ENCODE results near the gene APCDD1L.
"Not testable (repeated sequence)": the region's sequence is repeated elsewhere in the genome, so short reads cannot be mapped to it uniquely, and the experiment has no call there.

Gene APCDD1L

DNA sequence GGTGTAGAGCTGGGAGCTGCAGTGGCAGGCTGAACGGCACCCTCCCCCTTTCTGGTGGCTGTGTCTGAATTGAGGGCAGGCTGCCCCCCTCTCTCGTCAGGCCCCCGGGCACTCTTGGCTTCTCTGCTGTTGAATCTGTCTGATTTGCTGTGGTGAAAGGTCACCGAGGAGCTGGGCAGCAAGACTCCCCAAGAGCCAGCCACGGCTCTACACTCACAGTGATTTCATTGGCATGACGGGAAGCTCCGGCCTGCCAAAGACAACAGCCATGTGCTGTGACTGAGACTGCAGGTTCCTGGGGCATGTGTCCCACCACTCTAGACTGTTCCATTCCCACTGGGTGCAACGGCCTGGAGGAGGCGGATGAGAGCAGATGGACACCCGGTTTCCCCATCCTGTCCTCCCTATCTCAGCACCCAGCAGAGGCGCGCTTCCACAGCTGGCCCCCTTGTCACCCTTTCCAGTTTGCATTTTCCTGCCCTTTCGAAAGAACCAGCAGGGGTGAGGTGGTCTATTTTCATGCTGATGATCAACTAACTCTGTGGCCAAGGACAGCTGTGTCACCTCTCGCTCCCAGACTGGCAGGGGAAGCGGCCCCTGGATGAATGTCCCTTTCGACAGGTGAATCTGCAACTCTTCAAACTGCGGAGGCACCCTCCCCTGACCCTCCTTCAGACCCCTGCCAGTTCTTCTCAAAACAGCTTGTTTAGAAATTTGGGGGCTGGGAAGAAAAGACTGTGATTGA, 2.2 kb downstream of the APCDD1L start:
- no peak for DNase-seq

DNA sequence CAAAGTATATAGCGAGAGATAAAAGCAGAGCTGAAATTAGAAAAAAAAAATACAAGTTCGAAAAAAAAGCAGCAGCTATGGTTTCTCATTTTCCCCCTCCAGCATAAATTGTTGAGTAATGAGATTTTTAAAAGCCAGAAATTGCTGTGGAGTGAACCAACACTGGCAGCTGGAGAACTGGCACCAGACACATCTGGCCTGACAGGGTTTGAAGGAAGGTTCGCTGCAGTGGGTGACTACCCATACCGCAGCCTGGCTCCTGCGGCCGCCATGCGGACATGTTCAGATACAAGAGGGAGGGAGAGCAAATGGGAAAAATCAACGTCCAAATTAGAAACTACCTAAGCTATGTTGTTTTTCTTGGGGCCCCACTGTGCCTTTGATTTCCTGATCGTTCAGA, 3.3 kb downstream of the APCDD1L start:
- no peak for DNase-seq

DNA sequence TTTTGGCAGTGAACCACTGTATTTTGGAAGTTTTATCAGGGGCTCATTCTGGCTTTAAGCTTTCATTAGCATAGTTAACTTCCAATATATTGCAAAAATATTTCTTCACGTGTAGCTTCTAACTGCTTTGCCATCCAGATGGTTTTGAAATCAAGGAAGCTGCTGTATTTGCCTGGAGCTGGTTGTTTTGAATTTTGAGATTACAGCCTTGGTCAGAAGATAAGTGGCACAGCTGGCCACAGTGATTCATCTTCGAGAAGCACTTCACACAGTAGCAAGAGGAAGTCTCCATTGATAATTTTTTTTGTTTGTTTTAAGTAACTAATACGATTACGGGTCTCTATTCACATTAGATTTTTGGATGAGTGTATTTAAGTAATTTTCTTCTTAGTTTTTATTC, 3.8 kb downstream of the APCDD1L start:
- no peak for DNase-seq

DNA sequence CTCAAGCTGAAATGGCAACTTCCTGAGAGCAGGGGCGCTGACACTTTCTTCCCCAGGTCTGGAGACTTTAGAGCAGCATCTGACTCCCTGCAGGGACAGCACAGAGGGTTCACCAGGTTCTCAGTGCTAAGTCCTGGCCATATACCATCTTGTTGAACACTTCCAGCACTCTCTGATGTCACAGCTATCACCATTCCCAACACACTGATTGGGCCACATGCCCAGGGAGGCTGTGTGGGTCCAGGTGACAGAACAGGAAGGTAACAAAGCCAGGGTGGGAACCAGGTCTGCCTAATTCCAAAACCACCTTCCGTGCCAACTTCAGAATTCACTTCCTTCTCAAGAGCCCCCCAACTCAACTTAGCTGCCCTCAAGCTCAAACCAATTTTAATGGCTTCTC, 4.3 kb downstream of the APCDD1L start:
- DNase-seq, result no peak

DNA sequence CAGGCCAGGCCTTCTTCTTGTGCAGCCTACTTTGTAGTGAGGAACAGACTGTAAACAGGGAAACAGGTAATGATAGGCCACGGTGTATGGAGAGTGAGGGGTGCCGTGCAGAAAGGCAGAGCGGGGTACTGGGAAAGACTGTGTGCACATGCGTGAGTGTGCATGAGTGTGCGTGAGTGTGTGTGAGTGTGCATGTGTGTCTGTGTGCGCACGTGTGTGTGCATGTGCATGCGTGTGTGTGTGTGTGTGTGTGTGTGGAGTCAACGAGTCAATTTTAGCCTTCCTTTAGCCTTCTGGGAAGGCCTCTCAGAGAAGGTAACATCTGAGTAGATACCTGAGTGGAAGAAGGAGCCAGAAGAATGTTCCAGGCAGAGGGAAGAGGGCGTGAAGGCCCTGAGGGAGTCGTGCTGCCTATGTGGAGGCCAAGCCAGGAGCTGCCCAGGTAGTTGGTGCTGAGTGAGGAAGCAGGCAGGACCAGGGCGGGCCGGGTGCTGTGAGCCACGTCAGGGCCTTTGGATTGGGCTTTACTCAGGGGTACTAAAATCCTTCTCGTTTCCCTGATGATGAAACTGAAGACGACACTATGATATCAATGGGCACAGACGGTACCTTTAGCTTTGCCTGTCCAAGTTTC, 6.3 kb downstream of the APCDD1L start:
- no peak for DNase-seq

DNA sequence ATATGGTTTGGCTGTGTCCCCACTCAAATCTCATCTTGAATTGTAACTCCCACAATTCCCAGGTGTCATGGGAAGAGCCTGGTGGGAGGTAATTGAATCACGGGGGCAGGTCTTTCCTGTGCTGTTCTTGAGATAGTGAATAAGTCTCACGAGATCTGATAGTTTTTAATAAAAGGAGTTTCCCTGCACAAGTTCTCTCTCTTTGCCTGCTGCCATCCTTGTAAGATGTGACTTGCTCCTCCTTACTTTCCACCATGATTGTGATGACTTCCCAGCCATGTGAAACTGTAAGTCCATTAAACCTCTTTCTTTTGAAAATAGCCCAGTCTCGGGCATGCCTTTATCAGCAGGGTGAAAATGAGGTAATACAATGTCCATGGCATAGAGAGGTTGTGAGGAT, 8.2 kb downstream of the APCDD1L start:
- DNase-seq, result not testable (repeated sequence)

DNA sequence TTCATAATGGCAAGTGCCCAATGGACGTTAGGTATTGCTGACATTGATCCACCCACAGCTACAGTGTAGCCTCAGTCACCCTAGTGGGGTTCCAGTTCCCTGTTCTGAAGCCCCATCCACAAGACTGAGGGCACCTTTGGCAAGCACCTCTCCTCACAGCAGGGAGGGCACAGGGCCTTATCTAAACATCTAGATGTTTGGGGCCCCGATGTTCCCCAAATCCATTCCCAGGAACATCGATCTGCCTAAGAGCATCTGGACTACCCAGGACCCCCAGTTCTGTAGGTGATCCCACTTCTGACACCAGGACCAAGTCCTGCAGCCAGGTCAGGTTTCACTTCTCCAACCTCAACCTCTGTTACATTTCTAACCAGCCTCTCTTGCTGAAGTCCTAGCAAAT, 10.6 kb downstream of the APCDD1L start:
- no peak for DNase-seq

DNA sequence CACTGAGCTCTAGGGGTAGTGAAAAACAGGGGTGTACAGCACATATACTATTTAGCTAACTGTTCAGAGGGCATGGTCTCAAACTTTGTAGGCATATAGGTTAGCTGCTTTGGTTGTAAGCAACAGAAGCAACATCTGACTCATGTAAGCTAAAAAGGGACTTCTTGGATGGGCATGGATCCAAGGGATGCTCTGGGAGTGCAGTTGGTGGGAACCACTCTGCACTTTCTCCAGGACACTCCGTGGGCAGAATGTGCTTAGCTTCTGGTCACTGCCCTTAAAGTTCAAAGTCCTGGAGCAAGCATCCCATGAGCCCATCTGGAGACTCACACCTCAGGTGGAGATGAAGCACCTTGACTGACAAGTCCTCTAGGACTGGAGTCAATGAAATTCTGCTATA, 11.5 kb downstream of the APCDD1L start:
- DNase-seq, result no peak

DNA sequence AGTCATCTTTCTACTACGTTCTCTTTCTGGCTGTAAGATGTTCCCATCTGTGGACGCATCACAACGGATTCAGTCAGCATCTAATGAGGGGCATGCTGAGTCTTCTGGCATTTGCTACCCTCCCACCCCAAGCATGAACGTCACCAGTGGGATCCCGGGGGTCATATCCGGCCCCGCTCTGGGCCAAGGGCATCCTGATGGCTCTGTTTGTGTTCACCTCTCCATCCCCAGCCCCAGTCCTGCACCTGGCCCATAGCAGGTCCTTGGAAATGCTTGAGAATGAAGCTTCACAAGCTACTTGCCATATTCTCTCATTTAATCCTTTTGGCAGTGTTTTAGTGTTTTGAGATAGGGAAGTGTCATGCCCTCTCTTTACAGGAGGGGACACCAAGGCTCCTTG, 14.9 kb downstream of the APCDD1L start:
- no peak for DNase-seq

DNA sequence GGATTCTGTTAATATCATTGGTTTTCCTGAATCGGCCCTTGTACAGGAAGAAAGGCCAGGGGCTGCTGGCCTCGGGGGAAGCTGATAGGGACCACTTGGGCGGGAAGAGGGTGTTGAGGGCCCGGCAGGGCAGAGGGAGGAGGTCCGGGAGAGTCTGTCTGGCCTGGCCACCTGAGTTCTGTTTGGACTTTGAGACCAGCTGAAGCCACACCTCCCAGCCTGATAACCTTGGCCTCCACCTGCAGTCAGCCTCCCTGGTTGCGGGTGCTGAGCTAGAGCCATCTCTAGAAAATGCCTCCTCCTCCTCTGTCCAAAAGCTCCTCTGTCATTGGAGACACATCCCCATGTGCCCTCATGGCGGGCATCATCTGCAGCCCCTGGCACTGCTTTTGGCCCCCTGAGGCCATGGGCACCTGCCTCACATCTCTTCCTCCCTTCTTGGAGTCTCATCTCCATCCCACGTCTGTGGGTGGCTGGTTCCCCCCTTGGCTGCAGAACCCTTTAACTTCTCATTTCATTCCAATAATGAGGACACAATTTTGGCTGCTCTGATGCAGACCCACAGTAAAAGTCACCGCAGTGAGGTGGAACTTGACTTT, 16.6 kb downstream of the APCDD1L start:
- DNase-seq, result no peak

DNA sequence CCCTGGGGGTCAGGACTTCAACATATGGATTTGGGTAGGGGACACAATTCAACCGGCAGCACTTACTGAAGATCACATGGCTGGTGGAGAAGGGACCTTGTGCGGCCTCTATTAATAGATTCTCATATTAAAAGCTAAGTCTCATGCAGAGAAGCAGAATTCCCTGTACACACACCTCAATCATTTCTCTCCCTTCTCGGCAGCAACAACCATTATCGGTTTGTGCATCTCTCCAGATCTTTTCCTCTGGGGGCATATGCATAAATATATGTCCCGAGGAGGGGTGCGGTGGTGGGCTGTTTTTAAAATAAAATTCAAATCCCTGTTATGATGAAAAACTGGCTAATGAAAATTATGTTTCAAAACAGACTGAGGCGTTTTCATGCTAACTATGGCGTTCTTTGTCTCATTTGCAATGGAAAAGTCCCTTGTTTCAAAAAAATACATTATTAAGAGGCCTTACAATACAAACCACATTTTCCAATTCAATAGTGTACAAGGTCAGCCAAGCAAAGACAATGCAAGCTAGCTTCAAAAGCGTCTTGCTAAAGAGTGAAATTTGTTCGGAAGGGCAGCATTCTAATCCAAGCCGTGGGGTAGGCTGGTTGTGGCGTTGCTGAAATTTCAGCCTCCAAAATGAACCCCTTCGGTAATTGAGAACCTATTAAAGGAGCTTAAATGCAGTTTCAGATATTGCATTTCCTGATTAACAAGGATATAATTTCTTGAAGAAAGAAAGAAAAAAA, 17.3 kb downstream of the APCDD1L start:
- DNase-seq, result no peak

DNA sequence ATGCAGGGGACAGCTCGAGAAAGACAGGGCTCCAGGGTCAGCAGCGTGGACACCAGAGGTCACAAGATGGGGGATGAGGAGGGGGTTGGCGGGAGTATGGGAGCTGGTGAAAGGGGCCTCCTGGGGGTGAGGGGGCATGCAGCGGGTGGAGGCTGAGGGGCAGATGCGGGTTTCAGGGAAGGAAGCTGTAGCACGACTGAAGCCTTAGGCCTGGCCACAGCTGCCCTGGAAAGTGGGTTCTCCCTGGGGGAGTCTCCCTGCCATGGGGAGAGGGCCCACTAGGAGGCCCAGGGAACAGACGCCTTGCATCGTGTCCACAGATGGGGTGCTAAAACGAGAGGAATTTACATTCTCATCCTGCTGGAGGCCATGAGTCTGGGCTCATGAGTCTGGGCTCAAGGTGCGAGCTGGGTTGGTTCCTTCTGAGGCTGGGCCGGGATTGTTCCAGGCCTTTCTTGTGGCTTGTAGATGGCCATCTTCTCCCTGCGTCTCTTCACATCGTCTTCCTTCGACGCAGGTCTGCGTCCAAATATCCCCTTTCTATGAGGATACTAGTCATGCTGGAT, 18.0 kb downstream of the APCDD1L start:
- no peak for DNase-seq

DNA sequence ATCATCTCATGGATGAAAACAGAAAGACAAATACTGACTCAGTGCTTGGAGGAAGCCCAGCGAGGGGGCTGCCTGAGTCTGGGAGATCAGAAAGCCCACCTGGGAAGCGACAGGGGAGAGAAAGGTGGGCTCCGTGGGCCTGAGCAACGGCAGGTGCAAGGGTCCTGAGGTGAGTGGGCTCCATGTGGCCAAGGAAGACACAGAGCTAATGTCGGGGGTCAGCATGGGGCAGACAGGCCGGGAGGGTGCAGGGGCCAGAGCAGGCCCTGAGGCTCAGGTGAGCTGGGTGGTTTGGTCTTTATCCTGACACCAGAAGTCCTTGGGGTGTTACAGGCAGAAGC, 18.8 kb downstream of the APCDD1L start:
- no peak for DNase-seq

DNA sequence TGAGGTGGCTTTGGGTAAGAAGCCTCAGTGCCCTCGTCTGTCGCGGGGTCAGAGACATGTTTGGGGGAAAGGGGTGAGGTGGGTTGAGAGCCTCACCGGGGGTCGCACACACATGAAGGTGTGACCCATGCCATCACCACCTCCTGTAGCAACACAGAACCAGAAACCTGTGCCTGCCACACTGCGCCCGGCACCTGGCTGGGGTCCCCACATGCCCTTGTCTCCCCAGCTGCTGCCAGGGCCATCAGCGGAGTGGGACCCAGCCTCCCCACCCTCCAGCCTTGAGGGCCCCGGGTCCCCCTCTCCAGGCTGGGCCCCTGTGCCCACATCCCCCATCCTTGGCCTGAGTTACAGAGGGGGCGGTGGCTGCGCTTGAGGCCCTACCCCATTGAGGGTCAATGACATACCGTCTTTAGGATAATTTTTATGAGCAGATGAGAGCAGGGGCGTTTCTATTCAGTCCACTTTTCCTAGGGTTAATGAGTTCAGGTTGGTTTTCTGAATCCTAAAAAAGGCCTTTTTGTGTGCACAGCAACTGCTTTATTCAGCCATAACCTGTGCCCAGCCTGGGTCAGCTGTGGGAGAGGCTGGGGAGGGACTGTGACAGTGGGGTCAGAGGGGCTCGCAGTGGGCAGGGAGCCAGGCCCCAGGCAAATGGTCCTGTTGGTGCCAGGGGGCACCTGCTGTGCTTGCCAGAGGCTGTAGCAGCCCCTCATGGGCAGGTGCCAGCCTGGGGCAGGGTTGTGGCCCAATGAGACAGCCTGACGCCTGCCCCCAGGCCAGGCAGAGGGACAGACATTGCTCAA, 19.4 kb downstream of the APCDD1L start:
- no peak for DNase-seq

DNA sequence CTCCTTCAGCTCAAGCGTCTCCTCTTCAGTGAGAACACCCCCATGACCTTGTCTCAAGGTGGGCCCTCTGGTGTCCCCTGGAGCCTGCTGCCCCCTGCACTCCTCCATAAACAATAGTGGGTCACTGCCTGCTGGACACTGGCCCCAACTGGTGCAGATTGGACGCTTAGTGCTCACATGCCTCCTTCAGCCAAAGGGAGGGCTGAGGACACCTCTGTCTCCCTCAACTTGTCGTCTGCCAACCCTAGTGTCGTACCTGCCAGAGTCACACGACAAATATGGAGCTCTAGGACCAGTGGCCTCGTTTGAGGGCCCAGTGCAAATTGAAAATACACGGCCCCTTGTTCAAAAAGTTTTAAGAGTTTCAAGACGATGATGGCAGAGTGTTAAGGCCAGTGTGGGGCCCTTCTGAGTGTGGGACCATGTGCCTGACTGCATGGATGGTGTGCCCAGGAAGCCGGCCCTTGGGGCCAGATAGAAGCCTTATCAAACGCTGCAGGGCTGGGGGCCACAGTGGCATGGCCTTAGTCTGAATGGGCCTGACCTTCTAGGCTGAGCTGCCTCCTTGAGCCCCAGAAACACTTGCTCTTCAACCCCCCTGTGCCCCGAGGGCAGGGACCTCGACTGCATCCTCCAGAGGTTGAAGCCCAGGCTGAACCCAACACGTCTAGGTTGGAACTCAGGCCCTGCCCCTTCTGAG, 20.1 kb downstream of the APCDD1L start:
- DNase-seq, result no peak

DNA sequence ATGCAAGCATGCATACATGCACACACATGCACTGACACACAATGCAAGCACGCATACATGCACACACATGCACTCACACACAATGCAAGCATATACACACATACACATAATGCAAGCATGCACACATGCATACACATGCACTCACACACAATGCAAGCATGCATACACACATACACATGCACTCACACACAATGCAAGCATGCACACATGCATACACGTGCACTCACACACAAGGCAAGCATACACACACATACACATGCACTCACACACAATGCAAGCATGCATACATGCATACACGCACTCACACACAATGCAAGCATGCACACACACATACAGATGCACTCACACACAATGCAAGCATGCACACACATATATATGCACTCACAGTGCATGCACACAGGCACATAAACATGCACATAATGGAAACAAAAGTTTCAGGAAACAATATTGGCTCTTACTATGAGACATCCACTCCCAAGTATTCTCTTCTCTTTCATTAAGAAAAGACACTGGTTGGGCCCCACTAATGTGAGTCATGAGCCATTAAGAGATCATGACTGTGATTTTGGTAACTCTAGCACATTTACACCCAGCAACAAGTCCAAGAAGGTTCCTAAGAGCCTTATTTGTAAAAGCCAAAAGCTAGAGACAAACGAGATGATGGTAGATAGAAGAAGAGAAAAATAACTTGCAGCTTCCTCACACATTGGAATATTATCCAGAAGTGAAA, 22.2 kb downstream of the APCDD1L start:
- no peak for DNase-seq

DNA sequence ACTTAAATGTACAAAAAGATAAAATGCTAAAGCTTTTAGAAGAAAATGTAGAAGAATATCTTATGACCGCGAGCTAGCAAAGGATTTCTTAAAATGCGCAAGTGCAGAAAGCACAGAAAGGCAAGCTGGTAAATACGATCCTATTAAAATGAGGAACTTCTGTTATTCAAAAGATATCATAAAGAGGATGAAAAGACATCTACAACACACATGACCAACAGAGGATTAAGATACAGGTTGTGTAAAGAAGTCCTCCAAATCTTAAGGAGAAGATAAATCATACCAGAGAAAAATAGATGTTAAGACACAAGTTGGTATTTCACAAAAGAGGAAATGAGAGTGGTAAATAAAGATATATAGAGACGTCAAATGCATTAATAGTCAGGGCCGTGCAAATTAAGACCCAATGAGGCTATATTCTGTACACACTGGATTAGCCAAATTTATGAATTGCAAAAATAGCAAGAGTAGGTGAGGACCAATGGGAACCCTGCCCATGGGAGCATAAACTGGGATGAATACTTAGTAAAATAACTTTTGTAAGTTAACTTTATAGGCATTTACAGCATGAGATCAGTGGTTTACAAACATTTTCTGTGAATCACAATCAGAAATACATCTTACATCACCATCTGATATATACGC, 23.0 kb downstream of the APCDD1L start:
- no peak for DNase-seq

DNA sequence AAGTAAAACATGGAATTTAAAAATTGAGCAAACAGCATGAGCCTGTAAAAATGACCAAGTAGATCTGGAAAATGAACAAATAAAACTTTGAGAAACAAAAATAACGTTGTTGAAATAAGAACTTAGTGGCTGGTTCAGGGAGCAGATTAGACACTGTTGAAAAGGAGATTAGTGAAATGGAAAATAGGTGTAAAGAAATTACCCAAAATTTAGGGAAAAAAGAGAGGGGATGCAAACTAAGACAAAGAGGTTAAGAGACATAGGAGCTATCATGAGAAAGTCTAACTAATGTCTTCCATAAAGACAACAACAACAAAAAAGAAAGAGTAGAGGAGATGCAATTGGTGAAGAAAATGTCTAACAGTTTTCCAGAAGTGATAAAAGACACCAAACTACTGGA, 29.0 kb downstream of the APCDD1L start:
- DNase-seq, result no peak

DNA sequence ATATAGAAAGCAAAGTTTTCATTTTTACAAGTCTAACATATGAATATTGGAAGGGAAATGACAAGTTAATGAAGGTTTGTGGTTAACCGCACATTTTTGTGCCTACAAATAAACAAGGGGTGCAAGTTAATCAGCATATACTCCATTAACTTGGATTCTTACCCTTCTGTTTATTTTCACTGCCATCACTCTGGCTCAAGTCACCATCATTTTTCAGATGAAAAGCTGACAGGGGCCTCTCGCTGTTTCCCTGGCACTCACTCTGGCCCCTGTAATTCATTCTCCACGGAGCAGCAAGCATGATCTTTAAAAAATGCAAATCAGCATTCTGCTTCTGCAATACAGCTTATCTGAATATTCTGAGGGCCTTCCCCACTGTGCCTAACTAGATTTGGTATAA, 29.8 kb downstream of the APCDD1L start:
- no peak for DNase-seq

DNA sequence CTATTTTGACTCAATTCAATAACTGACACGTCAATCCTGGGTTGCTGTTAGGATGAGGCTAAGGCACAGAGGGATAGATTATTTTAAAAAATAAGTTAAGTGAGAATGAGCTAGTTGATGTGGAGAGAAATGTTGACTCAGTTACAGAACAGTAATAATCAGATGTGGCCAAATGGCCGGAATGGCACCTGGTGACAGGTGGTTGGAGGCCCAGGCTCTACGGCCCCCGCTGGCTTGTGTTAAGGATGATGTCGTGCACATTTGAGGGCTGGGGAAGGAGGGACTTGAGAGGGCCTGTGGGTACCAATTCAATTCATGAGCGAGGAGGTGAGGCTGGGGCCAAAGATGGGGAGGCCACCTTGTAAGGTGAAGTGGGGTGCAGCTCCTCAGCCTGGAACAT, 31.7 kb downstream of the APCDD1L start:
- DNase-seq, result no peak

DNA sequence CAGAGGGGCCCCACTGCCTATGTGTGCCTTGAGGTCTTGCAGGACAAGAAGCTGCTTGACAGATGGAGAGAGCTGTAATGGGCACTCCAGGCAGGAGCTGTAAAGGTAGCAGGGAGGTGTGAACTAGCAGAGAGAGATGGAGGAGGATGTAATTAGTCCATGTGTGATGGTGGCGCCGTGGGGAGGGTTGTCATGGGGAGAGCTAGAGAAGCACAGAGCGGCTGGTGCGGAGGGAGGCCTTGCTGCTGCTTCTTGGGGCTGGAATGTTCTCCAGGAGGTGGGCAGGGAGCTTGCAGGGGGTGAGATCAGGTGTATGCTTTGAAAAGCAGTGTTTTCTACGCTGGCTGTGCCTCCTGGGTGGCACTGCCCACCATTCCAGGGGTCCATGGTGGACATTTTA, 32.1 kb downstream of the APCDD1L start:
- no peak for DNase-seq

Data from GF-D8 (cell line).